ENCODE measurements around the gene CATSPER4. TPM values are rescaled to one million over a fixed set of nuclear protein-coding genes. Genes with fewer than 3 reads are reported as not detected.

CATSPER4 gene
- polyA plus RNA-seq, 3 donors = 0.06 to 0.21 (median 0.11) TPM

GRCh38 chr1:26187882-26188281 lies 2.5 kb upstream of the CATSPER4 start:
- DNase-seq (ENCODE audit: extremely low read depth in 1 of 11, low read depth in 9 of 11, low spot score in 4 of 11) = no peak

- DNase-seq (ENCODE audit: extremely low read depth in 1 of 11, low read depth in 9 of 11, low spot score in 4 of 11) = no peak
These were observed 1.9 kb upstream of the CATSPER4 start for GRCh38 chr1:26188477-26188876.

GRCh38 chr1:26189331-26189730 lies 1.1 kb upstream of the CATSPER4 start:
- no peak for DNase-seq (ENCODE audit: extremely low read depth in 1 of 11, low read depth in 9 of 11, low spot score in 4 of 11)

- no peak for DNase-seq (ENCODE audit: extremely low read depth in 1 of 11, low read depth in 9 of 11, low spot score in 4 of 11)
These were observed 589 bp upstream of the CATSPER4 start for GRCh38 chr1:26189751-26190275.

GRCh38 chr1:26191739-26192138 lies 1.3 kb downstream of the CATSPER4 start:
- no peak for DNase-seq (ENCODE audit: extremely low read depth in 1 of 11, low read depth in 9 of 11, low spot score in 4 of 11)

- no peak for DNase-seq (ENCODE audit: extremely low read depth in 1 of 11, low read depth in 9 of 11, low spot score in 4 of 11)
These were observed 5.4 kb downstream of the CATSPER4 start for GRCh38 chr1:26195805-26196204.

- DNase-seq (ENCODE audit: extremely low read depth in 1 of 11, low read depth in 9 of 11, low spot score in 4 of 11) = no peak
These were observed 6.9 kb downstream of the CATSPER4 start for GRCh38 chr1:26197301-26197700.

GRCh38 chr1:26197813-26198212 lies 7.4 kb downstream of the CATSPER4 start:
- DNase-seq (ENCODE audit: extremely low read depth in 1 of 11, low read depth in 9 of 11, low spot score in 4 of 11) = no peak

GRCh38 chr1:26200413-26200812 lies 10.0 kb downstream of the CATSPER4 start:
- no peak for DNase-seq (ENCODE audit: extremely low read depth in 1 of 11, low read depth in 9 of 11, low spot score in 4 of 11)

- no peak for DNase-seq (ENCODE audit: extremely low read depth in 1 of 11, low read depth in 9 of 11, low spot score in 4 of 11)
These were observed 13.4 kb downstream of the CATSPER4 start for GRCh38 chr1:26203642-26204318.

- DNase-seq (ENCODE audit: extremely low read depth in 1 of 11, low read depth in 9 of 11, low spot score in 4 of 11) = no peak
These were observed 19.9 kb downstream of the CATSPER4 start for GRCh38 chr1:26210147-26210870.

GRCh38 chr1:26212726-26213125 lies 22.3 kb downstream of the CATSPER4 start:
- no peak for DNase-seq (ENCODE audit: extremely low read depth in 1 of 11, low read depth in 9 of 11, low spot score in 4 of 11)

- no peak for DNase-seq (ENCODE audit: extremely low read depth in 1 of 11, low read depth in 9 of 11, low spot score in 4 of 11)
These were observed 23.0 kb downstream of the CATSPER4 start for GRCh38 chr1:26213335-26213905.

GRCh38 chr1:26215246-26215645 lies 24.8 kb downstream of the CATSPER4 start:
- DNase-seq (ENCODE audit: extremely low read depth in 1 of 11, low read depth in 9 of 11, low spot score in 4 of 11) = no peak

GRCh38 chr1:26218906-26219494 lies 28.6 kb downstream of the CATSPER4 start:
- no peak for DNase-seq (ENCODE audit: extremely low read depth in 1 of 11, low read depth in 9 of 11, low spot score in 4 of 11)

GRCh38 chr1:26220199-26220912 lies 30.0 kb downstream of the CATSPER4 start:
- no peak for DNase-seq (ENCODE audit: extremely low read depth in 1 of 11, low read depth in 9 of 11, low spot score in 4 of 11)

- no peak for DNase-seq (ENCODE audit: extremely low read depth in 1 of 11, low read depth in 9 of 11, low spot score in 4 of 11)
These were observed 30.7 kb downstream of the CATSPER4 start for GRCh38 chr1:26221094-26221493.

GRCh38 chr1:26224606-26225005 lies 34.2 kb downstream of the CATSPER4 start:
- DNase-seq (ENCODE audit: extremely low read depth in 1 of 11, low read depth in 9 of 11, low spot score in 4 of 11) = no peak
